Measurements from ENCODE around the gene CD209.
"Not testable (repeated sequence)": the region's sequence is repeated elsewhere in the genome, so short reads cannot be mapped to it uniquely, and the experiment has no call there.

The CD209 gene

DNA sequence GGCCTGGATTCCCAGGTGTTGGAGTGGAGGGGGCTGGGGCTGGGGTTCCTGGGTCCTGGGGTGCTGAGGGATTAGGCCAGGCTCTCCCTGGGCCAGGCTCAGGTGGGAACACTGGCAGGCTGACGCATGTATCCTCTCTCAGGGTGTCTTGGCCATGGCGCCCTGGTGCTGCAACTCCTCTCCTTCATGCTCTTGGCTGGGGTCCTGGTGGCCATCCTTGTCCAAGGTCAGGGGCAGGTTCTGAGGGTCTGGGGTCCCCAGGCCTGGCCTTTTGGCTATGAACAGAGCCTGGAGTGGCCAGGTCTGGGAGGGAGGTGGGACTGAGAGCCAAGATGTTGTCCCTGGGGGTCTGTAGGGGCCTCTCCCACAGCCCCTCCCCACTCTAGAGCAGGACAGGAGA lies 17.7 kb upstream of the CD209 start:
- H2AFZ ChIP-seq (ENCODE audit: low read length); H2BK120ac ChIP-seq (ENCODE audit: low read depth, low read length); DNase-seq (ENCODE audit: low spot score); H3K9ac ChIP-seq (ENCODE audit: low read depth, low read length, poor library complexity); H4K8ac ChIP-seq (ENCODE audit: low read depth, low read length); H3K4ac ChIP-seq (ENCODE audit: low read length); H3K27me3 ChIP-seq (ENCODE audit: control insufficient read depth in 3 of 3, insufficient read depth in 3 of 3, low read depth in 1 of 3, low read length in 3 of 3); H3K4me1 ChIP-seq (ENCODE audit: control insufficient read depth in 2 of 2, insufficient read depth in 1 of 2, low read depth in 1 of 2, low read length in 2 of 2); H3K36me3 ChIP-seq (replicated peaks in 1 of 2; ENCODE audit: control insufficient read depth in 2 of 2, insufficient read depth in 2 of 2, low read length in 2 of 2); H3K79me1 ChIP-seq (ENCODE audit: low read depth, low read length); H3K4me3 ChIP-seq (ENCODE audit: low read length in 2 of 2); H3K9me3 ChIP-seq (replicated peaks in 1 of 2; ENCODE audit: control insufficient read depth in 2 of 2, insufficient read depth in 1 of 2, low read depth in 1 of 2, low read length in 2 of 2); H2BK5ac ChIP-seq (ENCODE audit: low read length); H3K18ac ChIP-seq (ENCODE audit: low read length); H3K27ac ChIP-seq (replicated peaks; ENCODE audit: low read length); H3K4me2 ChIP-seq (ENCODE audit: insufficient read depth, low read length, poor library complexity, severe bottlenecking); H2BK15ac ChIP-seq (ENCODE audit: low read length); H4K91ac ChIP-seq (ENCODE audit: low read depth, low read length, poor library complexity); H3K14ac ChIP-seq (ENCODE audit: low read length); H2BK12ac ChIP-seq (ENCODE audit: low read length): not testable (repeated sequence)
- Histone ChIP-seq H2AK5ac (ENCODE audit: low read depth, low read length) (peak overlapping the region; percentile 43), H3K23ac (ENCODE audit: low read depth, low read length, poor library complexity) (peak overlapping the region; percentile 8)
- no CpG with 5 or more reads among the region's 2 CpGs for WGBS, 2 donors (ENCODE audit: extremely low coverage in 2 of 2, insufficient read length in 2 of 2, insufficient replicate concordance in 1 of 2)

- H2AFZ ChIP-seq (ENCODE audit: low read length); H3K4ac ChIP-seq (ENCODE audit: low read length); H2BK120ac ChIP-seq (ENCODE audit: low read depth, low read length); H3K4me2 ChIP-seq (ENCODE audit: insufficient read depth, low read length, poor library complexity, severe bottlenecking); H3K4me3 ChIP-seq (ENCODE audit: low read length in 2 of 2); H4K8ac ChIP-seq (ENCODE audit: low read depth, low read length); H4K91ac ChIP-seq (ENCODE audit: low read depth, low read length, poor library complexity); H3K27me3 ChIP-seq (ENCODE audit: control insufficient read depth in 3 of 3, insufficient read depth in 3 of 3, low read depth in 1 of 3, low read length in 3 of 3); H3K27ac ChIP-seq (replicated peaks; ENCODE audit: low read length); H2BK5ac ChIP-seq (ENCODE audit: low read length); H3K9me3 ChIP-seq (replicated peaks in 1 of 2; ENCODE audit: control insufficient read depth in 2 of 2, insufficient read depth in 1 of 2, low read depth in 1 of 2, low read length in 2 of 2); H3K14ac ChIP-seq (ENCODE audit: low read length); H2AK5ac ChIP-seq (ENCODE audit: low read depth, low read length); H3K9ac ChIP-seq (ENCODE audit: low read depth, low read length, poor library complexity); H3K36me3 ChIP-seq (replicated peaks in 1 of 2; ENCODE audit: control insufficient read depth in 2 of 2, insufficient read depth in 2 of 2, low read length in 2 of 2); H3K23ac ChIP-seq (ENCODE audit: low read depth, low read length, poor library complexity); H3K18ac ChIP-seq (ENCODE audit: low read length); H3K4me1 ChIP-seq (ENCODE audit: control insufficient read depth in 2 of 2, insufficient read depth in 1 of 2, low read depth in 1 of 2, low read length in 2 of 2); H2BK12ac ChIP-seq (ENCODE audit: low read length); H2BK15ac ChIP-seq (ENCODE audit: low read length); DNase-seq (ENCODE audit: low spot score); H3K79me1 ChIP-seq (ENCODE audit: low read depth, low read length): not testable (repeated sequence)
- no CpG with 5 or more reads among the region's 3 CpGs for WGBS, 2 donors (ENCODE audit: extremely low coverage in 2 of 2, insufficient read length in 2 of 2, insufficient replicate concordance in 1 of 2)
Observed at GRCh38 chr19:7764157-7764556, 16.8 kb upstream of the CD209 start.

GRCh38 chr19:7763696-7764095 lies 16.4 kb upstream of the CD209 start:
- no peak overlapping the region for H2BK12ac ChIP-seq (ENCODE audit: low read length)
- no peak overlapping the region for H4K91ac ChIP-seq (ENCODE audit: low read depth, low read length, poor library complexity)
- no peaks in the 10 kb centered on the region for H3K36me3 ChIP-seq (replicated peaks in 1 of 2; ENCODE audit: control insufficient read depth in 2 of 2, insufficient read depth in 2 of 2, low read length in 2 of 2)
- no peaks in the 10 kb centered on the region for H3K4me1 ChIP-seq (ENCODE audit: control insufficient read depth in 2 of 2, insufficient read depth in 1 of 2, low read depth in 1 of 2, low read length in 2 of 2)
- H3K4ac ChIP-seq (ENCODE audit: low read length), result no peak overlapping the region
- H3K9ac ChIP-seq (ENCODE audit: low read depth, low read length, poor library complexity), result no peak overlapping the region
- H3K79me1 ChIP-seq (ENCODE audit: low read depth, low read length), result no peaks in the 10 kb centered on the region
- no peak overlapping the region for H3K14ac ChIP-seq (ENCODE audit: low read length)
- H3K4me2 ChIP-seq (ENCODE audit: insufficient read depth, low read length, poor library complexity, severe bottlenecking), result no peak overlapping the region
- H3K23ac ChIP-seq (ENCODE audit: low read depth, low read length, poor library complexity), result no peak overlapping the region
- H3K27me3 ChIP-seq (ENCODE audit: control insufficient read depth in 3 of 3, insufficient read depth in 3 of 3, low read depth in 1 of 3, low read length in 3 of 3), result no peaks in the 10 kb centered on the region
- no peak overlapping the region for H2AK5ac ChIP-seq (ENCODE audit: low read depth, low read length)
- no peak overlapping the region for H4K8ac ChIP-seq (ENCODE audit: low read depth, low read length)
- no peak overlapping the region for H3K4me3 ChIP-seq (ENCODE audit: low read length in 2 of 2)
- H3K18ac ChIP-seq (ENCODE audit: low read length), result no peak overlapping the region
- H2BK120ac ChIP-seq (ENCODE audit: low read depth, low read length), result no peak overlapping the region
- no CpG with 5 or more reads among the region's 1 CpG for WGBS, 2 donors (ENCODE audit: extremely low coverage in 2 of 2, insufficient read length in 2 of 2, insufficient replicate concordance in 1 of 2)
- H2BK15ac ChIP-seq (ENCODE audit: low read length), result no peak overlapping the region
- DNase-seq (ENCODE audit: low spot score), result no peak
- H3K27ac ChIP-seq (replicated peaks; ENCODE audit: low read length), result no peak overlapping the region
- no peak overlapping the region for H2BK5ac ChIP-seq (ENCODE audit: low read length)
- H2AFZ ChIP-seq (ENCODE audit: low read length), result no peak overlapping the region
- peaks cover 3 to 7% of the 10 kb centered on the region in 2 donors for H3K9me3 ChIP-seq (replicated peaks in 1 of 2; ENCODE audit: control insufficient read depth in 2 of 2, insufficient read depth in 1 of 2, low read depth in 1 of 2, low read length in 2 of 2)

GRCh38 chr19:7762719-7763293 lies 15.5 kb upstream of the CD209 start, which contains the start of gene CLEC4M:
Gene CLEC4M (plus strand): TSS chr19:7763243. CDS start chr19:7763267, 24 bp downstream.
- Histone ChIP-seq H2BK15ac (ENCODE audit: low read length) (no peak within 1 kb of the TSS), H3K14ac (ENCODE audit: low read length) (no peak within 1 kb of the TSS), H3K4ac (ENCODE audit: low read length) (no peak within 1 kb of the TSS), H3K79me1 (ENCODE audit: low read depth, low read length) (no peaks in the 10 kb centered on the region), H3K36me3 (replicated peaks in 1 of 2; ENCODE audit: control insufficient read depth in 2 of 2, insufficient read depth in 2 of 2, low read length in 2 of 2) (no peaks in the 10 kb centered on the region), H3K9ac (ENCODE audit: low read depth, low read length, poor library complexity) (no peak within 1 kb of the TSS), H3K23ac (ENCODE audit: low read depth, low read length, poor library complexity) (no peak within 1 kb of the TSS), H4K91ac (ENCODE audit: low read depth, low read length, poor library complexity) (no peak within 1 kb of the TSS), H2AK5ac (ENCODE audit: low read depth, low read length) (no peak within 1 kb of the TSS), H3K4me3 (ENCODE audit: low read length in 2 of 2) (no peak within 1 kb of the TSS), H4K8ac (ENCODE audit: low read depth, low read length) (no peak within 1 kb of the TSS), H3K18ac (ENCODE audit: low read length) (no peak within 1 kb of the TSS), H3K27me3 (ENCODE audit: control insufficient read depth in 3 of 3, insufficient read depth in 3 of 3, low read depth in 1 of 3, low read length in 3 of 3) (no peaks in the 10 kb centered on the region), H3K9me3 (replicated peaks in 1 of 2; ENCODE audit: control insufficient read depth in 2 of 2, insufficient read depth in 1 of 2, low read depth in 1 of 2, low read length in 2 of 2) (peaks cover 5 to 7% of the 10 kb centered on the region in 2 donors), H3K27ac (replicated peaks; ENCODE audit: low read length) (no peak within 1 kb of the TSS), H2AFZ (ENCODE audit: low read length) (no peak within 1 kb of the TSS), H2BK5ac (ENCODE audit: low read length) (no peak within 1 kb of the TSS), H2BK120ac (ENCODE audit: low read depth, low read length) (no peak within 1 kb of the TSS), H3K4me1 (ENCODE audit: control insufficient read depth in 2 of 2, insufficient read depth in 1 of 2, low read depth in 1 of 2, low read length in 2 of 2) (no peaks in the 10 kb centered on the region), H3K4me2 (ENCODE audit: insufficient read depth, low read length, poor library complexity, severe bottlenecking) (no peak within 1 kb of the TSS), H2BK12ac (ENCODE audit: low read length) (no peak within 1 kb of the TSS)
- no CpG with 5 or more reads among the region's 8 CpGs for WGBS, 2 donors (ENCODE audit: extremely low coverage in 2 of 2, insufficient read length in 2 of 2, insufficient replicate concordance in 1 of 2)
- no peak for DNase-seq (ENCODE audit: low spot score)

Data from neuronal stem cell (in vitro differentiated cells).